GM20000 (cell line): Measurements from ENCODE around the gene CSNK1A1L.

ENCODE experiments used
- DNase-seq: peaks from one replicate; pipeline ENCODE4 v3.0.0; 2012; ENCODE audit warnings: low spot score
- CTCF ChIP-seq: IDR thresholded peaks from 2 replicates; pipeline ENCODE4 v1.5.1; 2012; ENCODE audit warnings: mild to moderate bottlenecking, control low read depth; ENCODE audit errors: extremely low read depth, missing control alignments

CSNK1A1L gene

DNA sequence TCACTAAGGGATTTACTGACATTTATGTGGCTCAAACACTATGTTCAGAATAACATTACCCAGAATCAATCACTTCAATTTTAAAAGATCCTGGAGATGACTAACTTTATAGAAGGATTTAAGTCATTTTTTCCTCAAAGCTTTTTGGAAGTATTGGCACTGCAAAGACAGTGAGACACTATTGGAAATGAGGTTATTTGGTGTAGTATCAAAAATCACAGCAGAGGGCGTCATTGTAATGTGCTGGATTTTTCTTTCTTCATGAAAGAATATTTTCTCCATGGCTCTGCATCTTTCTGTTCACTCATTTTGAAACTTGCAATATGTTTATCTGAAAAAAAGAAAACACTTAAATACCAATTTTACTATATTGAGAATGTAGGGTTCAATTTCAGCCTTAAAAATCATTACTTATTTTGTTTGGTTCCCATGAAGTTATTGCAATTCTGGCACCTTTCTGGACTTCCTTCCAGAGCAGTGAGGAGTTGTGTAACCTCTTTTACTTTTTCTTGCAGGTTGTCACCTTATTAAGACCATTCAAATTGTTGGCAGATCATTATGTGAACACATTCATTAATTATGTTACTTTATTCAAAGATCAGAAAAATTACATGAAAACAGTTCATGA lies 3.7 kb upstream of the CSNK1A1L start:
- peak; percentile 9 for DNase-seq
- TF ChIP-seq CTCF: no peak

DNA sequence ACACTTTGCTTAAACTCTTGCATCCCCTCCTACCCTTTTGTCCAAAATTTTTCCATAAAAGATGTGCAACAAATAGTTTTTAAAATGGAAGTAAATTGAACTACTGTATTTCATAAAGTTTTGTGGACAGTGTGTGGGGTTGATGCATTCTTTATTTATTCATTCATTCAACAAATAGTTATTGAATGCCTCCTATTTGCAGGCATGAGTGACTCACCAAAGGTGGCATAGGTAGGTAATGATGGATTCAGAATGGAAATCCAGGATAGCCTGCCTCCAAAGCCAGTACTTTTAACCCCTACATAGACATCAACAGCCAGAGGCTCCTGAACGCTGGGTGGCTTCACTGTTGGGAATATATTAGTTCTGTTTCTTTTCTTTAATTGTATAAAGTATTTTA lies 2.4 kb upstream of the CSNK1A1L start:
- TF ChIP-seq CTCF: no peak
- DNase-seq: no peak

- TF ChIP-seq CTCF: no peak
- DNase-seq: no peak
Measured at GRCh38 chr13:37107456-37107855, 2.0 kb upstream of the CSNK1A1L start.

GRCh38 chr13:37106642-37107041 lies 1.2 kb upstream of the CSNK1A1L start:
- no peak for TF ChIP-seq CTCF
- no peak for DNase-seq

GRCh38 chr13:37102896-37103295 lies 2.6 kb downstream of the CSNK1A1L start:
- no peak for DNase-seq
- no peak for TF ChIP-seq CTCF

- DNase-seq: no peak
- TF ChIP-seq CTCF: no peak
Measured at GRCh38 chr13:37101201-37101600, 4.3 kb downstream of the CSNK1A1L start.

DNA sequence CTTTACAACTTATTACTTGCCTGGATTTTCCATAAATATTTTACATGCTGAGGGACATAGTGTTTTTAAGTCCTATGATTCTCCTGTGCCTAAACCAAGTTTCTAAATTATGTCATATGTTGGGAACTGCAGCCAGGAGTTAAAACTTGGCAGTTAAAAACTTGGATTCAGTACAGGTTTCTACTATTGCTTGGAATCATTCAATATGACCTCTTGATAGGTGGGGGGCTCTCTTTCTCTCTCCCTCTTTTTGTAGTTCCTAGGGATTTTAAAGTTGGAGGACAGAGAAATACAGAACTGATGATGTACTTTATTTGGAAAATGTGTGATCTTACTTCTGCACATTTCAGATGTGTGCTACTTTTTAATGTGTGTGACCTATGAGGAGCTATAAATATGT lies 4.7 kb downstream of the CSNK1A1L start:
- no peak for DNase-seq
- TF ChIP-seq CTCF: no peak
